Thyroid gland (tissue), 4 donors: ENCODE data around the gene MMP14. TPM values are rescaled to one million over a fixed set of nuclear protein-coding genes. Genes with fewer than 3 reads are reported as not detected.
A peak's percentile ranks its signal among the peaks of the same experiment; 100 is the strongest.

Experiments
- DNase-seq, 2 donors: peaks; one replicate each; pipeline ENCODE4 v3.0.0-alpha.2; 2019
- H3K27ac ChIP-seq, 3 donors: fragments of 200-600 bp; sonication (generic); 1 replicate in 2 of 3; 2 replicates in 1 of 3; pipeline ENCODE4 v1.5.1; 2016 to 2019; ENCODE audit warnings: mild to moderate bottlenecking in 1 of 3, moderate library complexity in 1 of 3
- H3K27me3 ChIP-seq: fragments of 200-600 bp; sonication (generic); one replicate; pipeline ENCODE4 v1.5.1; 2019
- H3K36me3 ChIP-seq, 2 donors: fragments of 200-600 bp; sonication (generic); one replicate each; pipeline ENCODE4 v1.5.1; 2016 to 2019
- H3K4me1 ChIP-seq, 2 donors: fragments of 200-600 bp; sonication (generic); one replicate each; pipeline ENCODE4 v1.5.1; 2017 to 2019
- H3K4me3 ChIP-seq, 3 donors: fragments of 200-600 bp; sonication (generic); replicated peaks in 1 of 3; 1 replicate in 2 of 3; 2 replicates in 1 of 3; pipeline ENCODE4 v1.5.1; 2016; ENCODE audit warnings: mild to moderate bottlenecking in 1 of 3
- H3K9me3 ChIP-seq: fragments of 200-600 bp; sonication (generic); one replicate; pipeline ENCODE4 v1.5.1; 2017
- CTCF ChIP-seq, 6 experiments: fragments of 200-600 bp in 3 of 6; fragments of 450-650 bp in 3 of 6; sonication (generic) in 3 of 6; IDR thresholded peaks; one replicate each; pipeline ENCODE4 v1.5.1; 2016 to 2019; ENCODE audit warnings: antibody characterized with exemption in 6 of 6, mild to moderate bottlenecking in 2 of 6, inconsistent platforms in 1 of 6, moderate library complexity in 1 of 6
- POLR2A ChIP-seq, 2 donors: fragments of 450-650 bp; IDR thresholded peaks; one replicate each; pipeline ENCODE4 v1.6.1; 2017; ENCODE audit warnings: antibody characterized with exemption in 2 of 2, mild to moderate bottlenecking in 2 of 2, moderate library complexity in 1 of 2
- WGBS, 2 donors: methylation state at CpG; one replicate each; pipeline ENCODE4 v1.1.5; 2017; 5-methylcytosine and 5-hydroxymethylcytosine counted together
- intact Hi-C: fragments of 100-400 bp; cut with DNase I; formaldehyde crosslinking; loops from one replicate; pipeline ENCODE4 v1.15.1; 2023
- total RNA-seq, 4 donors: library from RNA; depleted of rRNA; stranded (reverse); fragments of >200 nt; gene quantifications; one replicate each; pipeline ENCODE4 v1.2.3, GENCODE V29; 2016

MMP14 gene
- total RNA-seq, 4 donors from 2014 or later: 59.7 to 119 (median 88.5) TPM

GRCh38 chr14:22872033-22872832, 35.8 kb downstream of the MMP14 start:
- peak overlapping the region; percentile 83 to 99 (median 91) for H3K4me3 ChIP-seq
- H3K9me3 ChIP-seq: no peaks in the 10 kb centered on the region
- peak overlapping the region; percentile 96 to 100 (median 97) for H3K27ac ChIP-seq
- no peaks in the 10 kb centered on the region for H3K27me3 ChIP-seq
- H3K36me3 ChIP-seq: peaks cover 35 to 39% of the 10 kb centered on the region in 2 donors
- peak; percentile 90 to 92 for DNase-seq
- TF ChIP-seq POLR2A (IDR thresholded peaks at IDR 0.05): peak in 1 of 2 donors; percentile 68
- peak; percentile 91 to 99 (median 95) for TF ChIP-seq CTCF (IDR thresholded peaks at IDR 0.05)
- 0 to 1% methylated on average over 14 to 21 of the region's 45 CpGs for WGBS, 2 donors
- peaks cover 14 to 28% of the 10 kb centered on the region in 2 donors for H3K4me1 ChIP-seq
- intact Hi-C loops: no loop called here

- WGBS, 2 donors: 55% methylated on average over 10 of the region's 10 CpGs
- DNase-seq: no peak
- Histone ChIP-seq H3K4me1 (peaks cover 14 to 28% of the 10 kb centered on the region in 2 donors), H3K27me3 (no peaks in the 10 kb centered on the region), H3K36me3 (peaks cover 43 to 47% of the 10 kb centered on the region in 2 donors), H3K9me3 (no peaks in the 10 kb centered on the region), H3K27ac (peak overlapping the region; percentile 96 to 100 (median 97)), H3K4me3 (peak overlapping the region; percentile 83 to 99 (median 91))
- TF ChIP-seq POLR2A (IDR thresholded peaks at IDR 0.05): no peak
- no peak for TF ChIP-seq CTCF (IDR thresholded peaks at IDR 0.05)
- intact Hi-C loops: no loop called here
Observed at GRCh38 chr14:22872833-22873520, 36.6 kb downstream of the MMP14 start.

- Histone ChIP-seq H3K36me3 (peaks cover 50 to 63% of the 10 kb centered on the region in 2 donors), H3K27me3 (no peaks in the 10 kb centered on the region), H3K4me3 (no peak overlapping the region), H3K9me3 (no peaks in the 10 kb centered on the region), H3K4me1 (peaks cover 14 to 20% of the 10 kb centered on the region in 2 donors), H3K27ac (no peak overlapping the region)
- WGBS, 2 donors: 91 to 93% methylated on average over 9 to 15 of the region's 15 CpGs
- TF ChIP-seq CTCF (IDR thresholded peaks at IDR 0.05): no peak
- TF ChIP-seq POLR2A (IDR thresholded peaks at IDR 0.05): no peak
- no peak for DNase-seq
- intact Hi-C loops: no loop called here
Observed at GRCh38 chr14:22875003-22875747, 38.8 kb downstream of the MMP14 start.

- H3K36me3 ChIP-seq: peaks cover 50 to 63% of the 10 kb centered on the region in 2 donors
- peaks cover 7 to 13% of the 10 kb centered on the region in 2 donors for H3K4me1 ChIP-seq
- 98% methylated on average over 13 to 17 of the region's 20 CpGs for WGBS, 2 donors
- intact Hi-C loops: no loop called here
- no peak for TF ChIP-seq POLR2A (IDR thresholded peaks at IDR 0.05)
- no peak for TF ChIP-seq CTCF (IDR thresholded peaks at IDR 0.05)
- H3K27me3 ChIP-seq: no peaks in the 10 kb centered on the region
- no peak overlapping the region for H3K27ac ChIP-seq
- no peak overlapping the region for H3K4me3 ChIP-seq
- H3K9me3 ChIP-seq: no peaks in the 10 kb centered on the region
- no peak for DNase-seq
Observed at GRCh38 chr14:22875748-22876319, 39.4 kb downstream of the MMP14 start.
